B cell (primary cell): Measurements from ENCODE around the gene AURKA. TPM values are rescaled to one million over a fixed set of nuclear protein-coding genes. Genes with fewer than 3 reads are reported as not detected.

Source experiments
- ATAC-seq: fragments of 200-7000 bp; cut with Tn5 transposase; one replicate; pipeline ENCODE4 v1.10.0; 2021; ENCODE audit warnings: low read depth, mild to moderate bottlenecking, moderate number of reproducible peaks, moderate library complexity
- CTCF ChIA-PET: fragments of 350-600 bp; sonication (Branson Sonifier 250); formaldehyde crosslinking; loops from one replicate; lab custom pipeline; 2021; ENCODE audit warnings: antibody characterized with exemption, inconsistent platforms; lab: Charles Lee
- POLR2A ChIA-PET: fragments of 350-600 bp; sonication (Branson Sonifier 250); formaldehyde crosslinking; loops from one replicate; lab custom pipeline; 2021; ENCODE audit warnings: antibody characterized with exemption; lab: Charles Lee
- DNase-seq: peaks from one replicate; pipeline ENCODE4 v3.0.0; 2013
- H2AFZ ChIP-seq: 2 replicates; pipeline ENCODE4 v1.6.1; 2012; ENCODE audit warnings: mild to moderate bottlenecking, low read depth, low read length; ENCODE audit not compliant: insufficient read depth, poor library complexity, severe bottlenecking
- H3K27ac ChIP-seq, 2 donors: 1 replicate in 1 of 2; 2 replicates in 1 of 2; pipeline ENCODE4 v1.5.1; 2012 to 2013; ENCODE audit warnings: low read length in 2 of 2, mild to moderate bottlenecking in 2 of 2, moderate library complexity in 1 of 2
- H3K27me3 ChIP-seq, 4 experiments: fragments of 200-600 bp in 1 of 4; sonication (generic) in 1 of 4; replicated peaks in 1 of 4; 1 replicate in 2 of 4; 2 replicates in 2 of 4; pipeline versions ENCODE4 v1.6.1 to v1.7.0; 2013 to 2016; ENCODE audit warnings: low read length in 3 of 4, mild to moderate bottlenecking in 2 of 4, mixed read lengths in 1 of 4, moderate library complexity in 1 of 4; ENCODE audit not compliant: insufficient read depth in 4 of 4, control insufficient read depth in 3 of 4; ENCODE audit errors: control extremely low read depth in 1 of 4
- H3K36me3 ChIP-seq, 2 experiments: replicated peaks in 1 of 2; 1 replicate in 1 of 2; 2 replicates in 1 of 2; pipeline versions ENCODE4 v1.6.1 to v1.7.1; 2013; ENCODE audit warnings: low read length in 1 of 2; ENCODE audit not compliant: insufficient read depth in 2 of 2, control insufficient read depth in 1 of 2; ENCODE audit errors: control extremely low read depth in 1 of 2, extremely low read depth in 1 of 2
- H3K4me1 ChIP-seq, 2 donors: fragments of 200-600 bp in 1 of 2; sonication (generic) in 1 of 2; 1 replicate in 1 of 2; 2 replicates in 1 of 2; pipeline versions ENCODE4 v1.5.1 to v1.6.1; 2013 to 2017; ENCODE audit warnings: low read length in 2 of 2; ENCODE audit not compliant: control insufficient read depth in 2 of 2, insufficient read depth in 2 of 2
- H3K4me2 ChIP-seq: replicated peaks from 2 replicates; pipeline ENCODE3; 2012; ENCODE audit warnings: mild to moderate bottlenecking, low read depth, low read length; ENCODE audit not compliant: poor library complexity, severe bottlenecking
- H3K4me3 ChIP-seq, 5 experiments: fragments of 200-600 bp in 1 of 5; sonication (generic) in 1 of 5; 1 replicate in 3 of 5; 2 replicates in 2 of 5; pipeline versions ENCODE4 v1.5.1 to v1.7.0; 2011 to 2016; ENCODE audit warnings: low read length in 4 of 5, mild to moderate bottlenecking in 4 of 5, low read depth in 2 of 5, control low read depth in 1 of 5, moderate library complexity in 1 of 5; ENCODE audit not compliant: insufficient read depth in 1 of 5; ENCODE audit errors: control extremely low read depth in 1 of 5, extremely low read depth in 1 of 5
- H3K79me2 ChIP-seq: fragments of 200-600 bp; sonication (generic); one replicate; pipeline ENCODE4 v1.6.0; 2016; ENCODE audit warnings: low read length; ENCODE audit not compliant: control insufficient read depth, insufficient read depth
- H3K9ac ChIP-seq: fragments of 200-600 bp; sonication (generic); 2 replicates; pipeline ENCODE4 v1.6.1; 2017; ENCODE audit warnings: mild to moderate bottlenecking, low read length, moderate library complexity
- H3K9me3 ChIP-seq, 3 donors: one replicate each; pipeline versions ENCODE4 v1.6.1 to v1.7.1; 2013; ENCODE audit warnings: low read length in 2 of 3; ENCODE audit not compliant: control insufficient read depth in 2 of 3, insufficient read depth in 1 of 3; ENCODE audit errors: control extremely low read depth in 1 of 3
- H4K20me1 ChIP-seq: 2 replicates; pipeline ENCODE4 v1.6.0; 2012; ENCODE audit warnings: mild to moderate bottlenecking, low read length; ENCODE audit not compliant: insufficient read depth, control insufficient read depth, poor library complexity, severe bottlenecking
- H3K27ac Mint-ChIP-seq: one replicate; pipeline ENCODE4 v1.8.0; 2021; ENCODE audit warnings: mixed read lengths
- H3K27me3 Mint-ChIP-seq: one replicate; pipeline ENCODE4 v1.8.0; 2021; ENCODE audit warnings: mixed read lengths
- H3K4me1 Mint-ChIP-seq: one replicate; pipeline ENCODE4 v1.8.0; 2021; ENCODE audit warnings: mixed read lengths
- H3K4me3 Mint-ChIP-seq: one replicate; pipeline ENCODE4 v1.8.0; 2021; ENCODE audit warnings: mixed read lengths
- H3K9me3 Mint-ChIP-seq: one replicate; pipeline ENCODE4 v1.8.0; 2022; ENCODE audit warnings: mixed read lengths; ENCODE audit not compliant: insufficient read depth
- CTCF ChIP-seq: fragments of 200-600 bp; IDR thresholded peaks from one replicate; pipeline ENCODE4 v1.8.0; 2022; ENCODE audit warnings: antibody characterized with exemption, mild to moderate bottlenecking
- EZH2 ChIP-seq: IDR thresholded peaks from 2 replicates; pipeline ENCODE4 v1.6.1; 2012; ENCODE audit warnings: borderline replicate concordance, low read depth, mild to moderate bottlenecking, moderate library complexity, low read length; ENCODE audit not compliant: insufficient read depth, poor library complexity, severe bottlenecking
- WGBS: methylation state at CpG from one replicate; pipeline ENCODE4 v1.1.5; 2013; ENCODE audit warnings: missing lambda C conversion rate; ENCODE audit not compliant: insufficient coverage; 5-methylcytosine and 5-hydroxymethylcytosine counted together
- intact Hi-C: fragments of 100-400 bp; cut with micrococcal nuclease; formaldehyde crosslinking; loops from one replicate; pipeline ENCODE4 v1.10.0; 2022
- polyA plus RNA-seq: library from polyadenylated mRNA; depleted of rRNA; stranded (reverse); fragments of >200 nt; gene quantifications from 2 replicates; pipeline ENCODE4 v1.2.3, GENCODE V29; 2012
- total RNA-seq, 2 donors: library from RNA; stranded (reverse); fragments of 120-200 nt in 1 of 2; gene quantifications; 1 replicate in 1 of 2; 2 replicates in 1 of 2; pipeline versions ENCODE4 v1.2.3 to v1.2.4, GENCODE V29; 2013 to 2022

Gene AURKA
- total and polyA plus RNA-seq, 2 donors (not counting 1 experiment from before 2014, with no cell fraction given) = 0.86 to 3.9 TPM

GRCh38 chr20:56423211-56423610, 31.2 kb upstream of the AURKA start:
- POLR2A ChIA-PET = no interaction called here
- H3K4me1 Mint-ChIP-seq = peaks cover 8% of the 10 kb centered on the region

GRCh38 chr20:56422824-56423189, 30.8 kb upstream of the AURKA start:
- H3K27me3 ChIP-seq = peaks cover 0 to 13% (median 1%) of the 10 kb centered on the region in 4 experiments
- no peak overlapping the region for H3K4me3 ChIP-seq
- H3K4me2 ChIP-seq = no peak overlapping the region
- peaks cover 4% of the 10 kb centered on the region for H3K27me3 Mint-ChIP-seq
- 100% methylated on average over 1 of the region's 4 CpGs for WGBS
- POLR2A ChIA-PET = no interaction called here
- H2AFZ ChIP-seq = no peak overlapping the region
- ATAC-seq = no peak
- no peak for TF ChIP-seq EZH2
- TF ChIP-seq CTCF = no peak
- intact Hi-C loops = no loop called here
- H3K27ac ChIP-seq = no peak overlapping the region
- peaks cover 0 to 5% of the 10 kb centered on the region in 2 donors for H3K4me1 ChIP-seq
- H3K9me3 ChIP-seq = no peaks in the 10 kb centered on the region
- no peaks in the 10 kb centered on the region for H4K20me1 ChIP-seq
- no peaks in the 10 kb centered on the region for H3K9me3 Mint-ChIP-seq
- no peaks in the 10 kb centered on the region for H3K79me2 ChIP-seq
- H3K4me1 Mint-ChIP-seq = peaks cover 5% of the 10 kb centered on the region
- H3K36me3 ChIP-seq = no peaks in the 10 kb centered on the region
- no peak overlapping the region for H3K27ac Mint-ChIP-seq
- H3K4me3 Mint-ChIP-seq = no peak overlapping the region
- DNase-seq = no peak
- CTCF ChIA-PET = interaction anchor here (1.1 kb wide), 1 partner anchor 24 kb away, joined by 3 read pairs; no protein-coding TSS in a partner anchor
- H3K9ac ChIP-seq = no peak overlapping the region

More at GRCh38 chr20:56423211-56423610, 31.2 kb upstream of the AURKA start:
- H3K9ac ChIP-seq = no peak overlapping the region
- H3K9me3 ChIP-seq = no peaks in the 10 kb centered on the region
- H2AFZ ChIP-seq = no peak overlapping the region
- no peaks in the 10 kb centered on the region for H3K79me2 ChIP-seq
- DNase-seq (no peak), ATAC-seq (no peak)
- H3K36me3 ChIP-seq = no peaks in the 10 kb centered on the region
- H3K4me1 ChIP-seq = peaks cover 0 to 7% of the 10 kb centered on the region in 2 donors
- TF ChIP-seq EZH2 (no peak), CTCF (no peak)
- H3K4me3 ChIP-seq = no peak overlapping the region
- H3K27ac ChIP-seq = no peak overlapping the region
- no peaks in the 10 kb centered on the region for H4K20me1 ChIP-seq
- H3K27me3 Mint-ChIP-seq = peaks cover 4% of the 10 kb centered on the region
- H3K27ac Mint-ChIP-seq = no peak overlapping the region
- peaks cover 0 to 13% (median 1%) of the 10 kb centered on the region in 4 experiments for H3K27me3 ChIP-seq
- intact Hi-C loops = no loop called here
- no peak overlapping the region for H3K4me3 Mint-ChIP-seq
- H3K4me2 ChIP-seq = no peak overlapping the region
- CTCF ChIA-PET = interaction anchor here (1.1 kb wide), 1 partner anchor 25 kb away, joined by 3 read pairs; no protein-coding TSS in a partner anchor
- no CpG with 5 or more reads among the region's 1 CpG for WGBS
- H3K9me3 Mint-ChIP-seq = no peaks in the 10 kb centered on the region
